ENCODE results near the gene IZUMO2. TPM values are rescaled to one million over a fixed set of nuclear protein-coding genes. Genes with fewer than 3 reads are reported as not detected.
A peak's percentile ranks its signal among the peaks of the same experiment; 100 is the strongest.
"Not testable (repeated sequence)": the region's sequence is repeated elsewhere in the genome, so short reads cannot be mapped to it uniquely, and the experiment has no call there.

The IZUMO2 gene
- total RNA-seq, 1 donor: not detected

- TF ChIP-seq CTCF (IDR thresholded peaks at IDR 0.05; ENCODE audit: insufficient read depth, low read depth, low read length): peak; percentile 24
- DNase-seq (ENCODE audit: low read depth): peak; percentile 71
- H3K4me3 ChIP-seq (ENCODE audit: low read depth, low read length): peak overlapping the region; percentile 54
Observed at GRCh38 chr19:50147462-50148423, 15.3 kb downstream of the IZUMO2 start.

GRCh38 chr19:50141921-50142320 is 21.2 kb downstream of the IZUMO2 start:
- not testable (repeated sequence) for H3K4me3 ChIP-seq (ENCODE audit: low read depth, low read length); DNase-seq (ENCODE audit: low read depth)

GRCh38 chr19:50140118-50140845 is 22.8 kb downstream of the IZUMO2 start:
- H3K4me3 ChIP-seq (ENCODE audit: low read depth, low read length); DNase-seq (ENCODE audit: low read depth): not testable (repeated sequence)

GRCh38 chr19:50136603-50137365 is 26.3 kb downstream of the IZUMO2 start:
- not testable (repeated sequence) for DNase-seq (ENCODE audit: low read depth); H3K4me3 ChIP-seq (ENCODE audit: low read depth, low read length)

GRCh38 chr19:50135856-50136602 is 27.1 kb downstream of the IZUMO2 start:
- H3K4me3 ChIP-seq (ENCODE audit: low read depth, low read length): not testable (repeated sequence)
- DNase-seq (ENCODE audit: low read depth): peak; percentile 7

GRCh38 chr19:50134777-50135719 is 28.0 kb downstream of the IZUMO2 start:
- H3K4me3 ChIP-seq (ENCODE audit: low read depth, low read length); DNase-seq (ENCODE audit: low read depth): not testable (repeated sequence)

- DNase-seq (ENCODE audit: low read depth); H3K4me3 ChIP-seq (ENCODE audit: low read depth, low read length): not testable (repeated sequence)
Observed at GRCh38 chr19:50133518-50134492, 29.3 kb downstream of the IZUMO2 start.

- H3K4me3 ChIP-seq (ENCODE audit: low read depth, low read length); DNase-seq (ENCODE audit: low read depth): not testable (repeated sequence)
Observed at GRCh38 chr19:50104012-50104411, 59.1 kb downstream of the IZUMO2 start.

- not testable (repeated sequence) for H3K4me3 ChIP-seq (ENCODE audit: low read depth, low read length); DNase-seq (ENCODE audit: low read depth)
Observed at GRCh38 chr19:50103405-50103804, 59.7 kb downstream of the IZUMO2 start.

Other genes starting within 250 kb of the IZUMO2 start
- 8.2 and 9.0 TPM in 2 replicates for gene ATF5, start 234.1 kb downstream of the IZUMO2 start, total RNA-seq
- 25.8 and 43.2 TPM in 2 replicates for gene NUP62, start 233.8 kb downstream of the IZUMO2 start, total RNA-seq
- not detected in 2 replicates for gene SIGLEC11, start 202.1 kb downstream of the IZUMO2 start, total RNA-seq
- 20.3 and 28.5 TPM in 2 replicates for gene VRK3, start 137.9 kb downstream of the IZUMO2 start, total RNA-seq
- gene ZNF473, start 137.3 kb downstream of the IZUMO2 start, total RNA-seq: 6.4 and 7.3 TPM in 2 replicates
- gene MYH14, start 40.3 kb upstream of the IZUMO2 start, total RNA-seq: not detected in 2 replicates
- gene KCNC3, start 166.1 kb upstream of the IZUMO2 start, total RNA-seq: not detected in 2 replicates
- gene NAPSA, start 202.4 kb upstream of the IZUMO2 start, total RNA-seq: under 0.01 and 0.32 TPM in 2 replicates
- gene NR1H2, start 213.2 kb upstream of the IZUMO2 start, total RNA-seq: 71.2 and 76.3 TPM in 2 replicates
- gene POLD1, start 221.1 kb upstream of the IZUMO2 start, total RNA-seq: 22.9 and 25.0 TPM in 2 replicates

All from fibroblast of villous mesenchyme (primary cell).